Placental epithelial cell (primary cell): ENCODE data around the gene GPR75. TPM values are rescaled to one million over a fixed set of nuclear protein-coding genes. Genes with fewer than 3 reads are reported as not detected.

ENCODE experiments used
- small RNA-seq: library from RNA; depleted of rRNA; stranded (forward); fragments of <200 nt; gene quantifications from one replicate; pipeline ENCODE3, GENCODE V24; 2012
- total RNA-seq: library from RNA; depleted of rRNA; stranded (reverse); fragments of >200 nt; gene quantifications from 2 replicates; pipeline ENCODE4 v1.2.3, GENCODE V29; 2012

GPR75 gene
- total RNA-seq: 3.5 and 5.2 TPM in 2 replicates

GRCh38 chr2:53859206-53860181 lies at the start of gene GPR75:
GPR75 (minus strand) TSS chr2:53859967; CDS start chr2:53854756, 5,211 bp downstream.

Small RNAs within 50 kb of the gene (small RNA-seq; reads per million reads assigned to genes)
- 0.23 reads per million for gene MIR3682

Other genes with a start within 250 kb of the GPR75 start
- gene CHAC2, start 92.2 kb downstream of the GPR75 start, total RNA-seq: 1.6 TPM in 1 of 2 replicates, not detected in the other
- 24.3 and 24.9 TPM in 2 replicates for gene ASB3, start 73.0 kb downstream of the GPR75 start, total RNA-seq
- 60.0 and 86.4 TPM in 2 replicates for gene ERLEC1, start 72.9 kb downstream of the GPR75 start, total RNA-seq
- gene PSME4, start 111.0 kb upstream of the GPR75 start, total RNA-seq: 28.7 and 46.5 TPM in 2 replicates